ENCODE measurements around the gene COMMD7. TPM values are rescaled to one million over a fixed set of nuclear protein-coding genes. Genes with fewer than 3 reads are reported as not detected.

COMMD7 gene
- total RNA-seq, 1 donor from 2014 or later, result 82.9 TPM

DNA sequence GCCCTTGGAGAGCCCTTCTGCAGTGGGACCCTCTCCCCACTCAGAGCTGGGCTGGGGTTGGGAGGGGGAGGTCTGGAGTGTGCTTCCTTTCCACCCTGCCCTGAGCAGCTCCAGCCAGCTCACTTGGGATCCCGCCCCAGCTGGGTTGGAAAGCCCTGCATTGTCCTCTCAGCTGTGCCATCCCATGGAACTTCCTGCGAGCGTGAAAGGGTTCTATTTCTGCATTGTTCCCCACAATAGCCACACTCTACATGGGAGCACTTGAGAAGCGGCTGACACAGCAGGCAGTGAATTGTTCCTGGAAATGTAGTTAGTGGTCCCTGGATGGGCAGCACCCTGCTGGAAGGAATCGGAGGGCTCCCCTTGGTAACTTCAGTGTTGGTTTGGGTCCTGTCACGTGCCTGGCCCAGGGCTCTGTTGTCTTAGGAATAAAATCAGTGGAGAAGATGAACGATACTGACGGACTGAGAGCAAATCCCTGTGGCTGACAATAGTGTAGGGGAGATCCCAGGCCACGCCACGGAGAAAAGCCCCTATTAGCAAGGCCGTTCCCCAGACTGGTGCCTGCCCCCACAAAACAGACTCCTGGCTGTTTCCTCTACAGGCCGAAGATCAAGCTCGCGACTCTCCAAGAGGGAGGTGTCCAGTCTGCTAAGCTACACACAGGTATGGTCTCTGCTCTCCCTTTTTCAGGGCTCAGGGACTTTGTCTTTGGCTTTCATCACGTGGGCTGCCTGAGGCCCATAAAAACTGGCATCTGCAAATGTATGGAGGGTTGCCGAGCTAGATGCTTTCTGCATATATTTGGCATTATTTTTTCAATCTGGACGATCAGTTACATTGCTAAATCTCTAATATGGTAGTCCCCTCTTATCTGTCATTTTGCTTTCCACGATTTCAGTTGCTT is 37.7 kb upstream of the COMMD7 start:
- DNase-seq (ENCODE audit: low spot score), result no peak
- Mint-ChIP-seq H3K4me3 (ENCODE audit: unreplicated experiment) (no peak overlapping the region), H3K9me3 (ENCODE audit: low read depth) (no peaks in the 10 kb centered on the region), H3K27ac (ENCODE audit: unreplicated experiment) (no peak overlapping the region), H3K27me3 (ENCODE audit: low read depth) (no peaks in the 10 kb centered on the region), H3K36me3 (ENCODE audit: low read depth) (peaks cover 2% of the 10 kb centered on the region), H3K4me1 (ENCODE audit: low read depth) (peaks cover 21% of the 10 kb centered on the region)
- TF ChIP-seq, protein P1, sequence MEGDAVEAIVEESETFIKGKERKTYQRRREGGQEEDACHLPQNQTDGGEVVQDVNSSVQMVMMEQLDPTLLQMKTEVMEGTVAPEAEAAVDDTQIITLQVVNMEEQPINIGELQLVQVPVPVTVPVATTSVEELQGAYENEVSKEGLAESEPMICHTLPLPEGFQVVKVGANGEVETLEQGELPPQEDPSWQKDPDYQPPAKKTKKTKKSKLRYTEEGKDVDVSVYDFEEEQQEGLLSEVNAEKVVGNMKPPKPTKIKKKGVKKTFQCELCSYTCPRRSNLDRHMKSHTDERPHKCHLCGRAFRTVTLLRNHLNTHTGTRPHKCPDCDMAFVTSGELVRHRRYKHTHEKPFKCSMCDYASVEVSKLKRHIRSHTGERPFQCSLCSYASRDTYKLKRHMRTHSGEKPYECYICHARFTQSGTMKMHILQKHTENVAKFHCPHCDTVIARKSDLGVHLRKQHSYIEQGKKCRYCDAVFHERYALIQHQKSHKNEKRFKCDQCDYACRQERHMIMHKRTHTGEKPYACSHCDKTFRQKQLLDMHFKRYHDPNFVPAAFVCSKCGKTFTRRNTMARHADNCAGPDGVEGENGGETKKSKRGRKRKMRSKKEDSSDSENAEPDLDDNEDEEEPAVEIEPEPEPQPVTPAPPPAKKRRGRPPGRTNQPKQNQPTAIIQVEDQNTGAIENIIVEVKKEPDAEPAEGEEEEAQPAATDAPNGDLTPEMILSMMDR (IDR thresholded peaks at IDR 0.05), result no peak

DNA sequence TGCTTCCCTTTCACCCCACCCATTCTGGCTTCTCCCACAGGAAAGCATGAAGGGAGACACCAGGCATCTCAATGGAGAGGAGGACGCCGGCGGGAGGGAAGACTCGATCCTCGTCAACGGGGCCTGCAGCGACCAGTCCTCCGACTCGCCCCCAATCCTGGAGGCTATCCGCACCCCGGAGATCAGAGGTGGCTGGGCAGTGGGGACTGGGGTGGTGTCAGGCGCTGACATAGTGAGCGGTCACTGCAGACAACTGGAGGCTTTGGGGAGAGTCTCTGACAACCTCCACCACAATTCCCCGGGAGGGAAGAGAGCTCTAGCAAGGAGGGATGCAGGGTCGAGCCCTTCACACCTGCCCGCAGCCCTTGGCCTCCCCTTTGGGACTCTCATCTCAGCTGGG is 37.0 kb upstream of the COMMD7 start:
- peaks cover 28% of the 10 kb centered on the region for H3K4me1 Mint-ChIP-seq (ENCODE audit: low read depth)
- TF ChIP-seq, protein P1 (IDR thresholded peaks at IDR 0.05), result no peak
- H3K36me3 Mint-ChIP-seq (ENCODE audit: low read depth), result peaks cover 2% of the 10 kb centered on the region
- no peaks in the 10 kb centered on the region for H3K27me3 Mint-ChIP-seq (ENCODE audit: low read depth)
- no peak overlapping the region for H3K27ac Mint-ChIP-seq (ENCODE audit: unreplicated experiment)
- DNase-seq (ENCODE audit: low spot score), result no peak
- H3K9me3 Mint-ChIP-seq (ENCODE audit: low read depth), result no peaks in the 10 kb centered on the region
- no peak overlapping the region for H3K4me3 Mint-ChIP-seq (ENCODE audit: unreplicated experiment)

DNA sequence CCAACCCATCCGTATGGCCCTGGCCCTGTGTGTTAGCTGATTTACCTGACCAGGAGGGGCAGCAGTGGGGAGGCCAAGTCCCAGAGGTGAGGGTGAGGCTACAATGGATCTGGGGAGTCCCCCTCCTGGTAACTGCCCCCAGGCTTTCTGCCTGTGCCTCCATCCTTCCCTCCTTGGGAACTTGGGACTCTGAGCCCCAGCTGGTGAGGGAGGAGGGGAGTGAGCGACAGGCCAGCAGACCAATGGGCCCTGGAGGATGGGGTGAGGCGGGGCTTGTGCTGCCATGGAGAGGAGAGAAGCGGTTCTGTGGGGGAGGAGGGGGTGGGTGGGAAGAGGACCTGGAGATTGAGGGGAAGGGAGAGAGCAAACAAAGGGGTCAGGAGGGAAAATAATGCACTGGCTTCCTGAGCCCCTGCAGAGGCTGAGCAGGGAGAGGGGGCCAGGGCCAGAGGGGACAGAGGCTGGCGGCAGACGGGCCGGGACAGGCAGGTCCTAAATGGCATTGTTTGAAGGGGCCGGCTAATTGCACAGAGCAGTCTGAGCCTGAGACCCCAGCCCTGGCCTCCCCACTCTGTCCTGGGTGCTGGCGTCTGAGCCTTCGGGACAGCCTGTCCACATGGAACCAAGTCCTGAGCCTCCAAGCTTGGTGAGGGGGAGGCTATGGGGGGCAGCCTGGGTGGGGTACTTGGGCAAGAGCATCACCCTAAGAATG is 36.4 kb upstream of the COMMD7 start:
- Mint-ChIP-seq H3K9me3 (ENCODE audit: low read depth) (no peaks in the 10 kb centered on the region), H3K27me3 (ENCODE audit: low read depth) (no peaks in the 10 kb centered on the region), H3K36me3 (ENCODE audit: low read depth) (peaks cover 2% of the 10 kb centered on the region), H3K4me1 (ENCODE audit: low read depth) (peaks cover 30% of the 10 kb centered on the region), H3K27ac (ENCODE audit: unreplicated experiment) (no peak overlapping the region), H3K4me3 (ENCODE audit: unreplicated experiment) (no peak overlapping the region)
- TF ChIP-seq, protein P1 (IDR thresholded peaks at IDR 0.05), result no peak
- no peak for DNase-seq (ENCODE audit: low spot score)

DNA sequence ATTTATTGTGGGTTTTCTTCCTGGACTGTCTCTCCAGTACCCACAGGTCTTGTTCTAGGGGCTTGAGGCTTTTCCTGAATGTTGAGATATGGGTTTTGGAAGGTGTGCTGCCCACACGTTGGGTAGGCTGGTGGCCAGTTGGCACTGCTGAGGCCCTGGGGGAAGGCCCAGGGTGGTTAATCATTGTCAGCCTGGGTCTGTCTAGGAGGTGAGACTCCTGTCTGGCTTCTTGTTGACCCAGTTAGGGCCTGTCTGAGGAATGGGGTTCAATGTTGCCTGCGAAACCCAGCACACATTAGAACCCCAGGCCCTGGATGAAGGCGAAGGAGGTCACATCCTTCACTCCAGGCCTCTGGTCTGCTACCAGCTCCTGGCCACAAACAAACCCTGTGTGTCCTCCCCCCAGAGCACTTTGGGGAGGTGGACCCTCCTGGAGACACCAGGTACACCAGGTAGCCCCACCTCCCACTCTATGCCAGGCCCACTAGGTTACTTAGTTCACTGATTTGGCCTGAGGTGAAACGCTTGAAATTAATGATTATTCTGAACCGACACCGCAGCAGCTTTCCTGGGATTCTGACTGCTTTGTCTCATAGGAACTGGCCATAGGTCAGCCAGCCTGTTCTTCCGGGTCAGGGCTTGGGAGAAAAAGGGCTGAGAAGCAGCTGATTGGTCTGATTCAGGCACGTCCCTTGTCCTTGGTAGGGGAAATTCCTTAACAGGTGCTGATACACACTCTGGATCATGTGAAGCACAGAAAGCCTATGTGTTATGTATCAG is 34.1 kb upstream of the COMMD7 start:
- peak overlapping the region; percentile 86 for H3K27ac Mint-ChIP-seq (ENCODE audit: unreplicated experiment)
- TF ChIP-seq, protein P1 (IDR thresholded peaks at IDR 0.05), result no peak

More for the DNA sequence above, 34.1 kb upstream of the COMMD7 start:
- H3K9me3 Mint-ChIP-seq (ENCODE audit: low read depth), result no peaks in the 10 kb centered on the region
- peaks cover 2% of the 10 kb centered on the region for H3K36me3 Mint-ChIP-seq (ENCODE audit: low read depth)
- no peak overlapping the region for H3K4me3 Mint-ChIP-seq (ENCODE audit: unreplicated experiment)
- H3K27me3 Mint-ChIP-seq (ENCODE audit: low read depth), result no peaks in the 10 kb centered on the region
- no peak for DNase-seq (ENCODE audit: low spot score)
- H3K4me1 Mint-ChIP-seq (ENCODE audit: low read depth), result peaks cover 28% of the 10 kb centered on the region
